H1 (cell line): ENCODE data around the gene EFHD1.

ENCODE experiments used
- CREB1 ChIP-seq: IDR thresholded peaks from 2 replicates; pipeline ENCODE4 v1.6.1; 2012; ENCODE audit warnings: inconsistent platforms
- EP300 ChIP-seq, 2 experiments: IDR thresholded peaks; 1 replicate in 1 of 2; 2 replicates in 1 of 2; pipeline ENCODE4 v1.6.1; 2011 to 2012; ENCODE audit warnings: low read depth in 2 of 2, low read length in 2 of 2, mild to moderate bottlenecking in 2 of 2, borderline replicate concordance in 1 of 2, inconsistent platforms in 1 of 2, moderate library complexity in 1 of 2
- EZH2 ChIP-seq: fragments of 200-600 bp; sonication (generic); IDR thresholded peaks from 2 replicates; pipeline ENCODE4 v1.7.1; 2012; ENCODE audit warnings: low read depth, mild to moderate bottlenecking, moderate library complexity, low read length, inconsistent platforms; ENCODE audit not compliant: severe bottlenecking
- JUND ChIP-seq: IDR thresholded peaks from 2 replicates; pipeline ENCODE4 v1.6.1; 2011; ENCODE audit warnings: mild to moderate bottlenecking, improper control_type of control experiment, low read length
- RBBP5 ChIP-seq: IDR thresholded peaks from 2 replicates; pipeline ENCODE4 v1.7.1; 2012; ENCODE audit warnings: low read depth, mild to moderate bottlenecking, inconsistent platforms, low read length, moderate library complexity, borderline replicate concordance
- SIN3A ChIP-seq, 2 experiments: IDR thresholded peaks in 1 of 2; conservative IDR thresholded peaks in 1 of 2; 2 replicates each; pipeline ENCODE4 v1.6.1; 2011 to 2012; ENCODE audit warnings: low read length in 2 of 2, improper control_type of control experiment in 1 of 2, low read depth in 1 of 2, mild to moderate bottlenecking in 1 of 2
- SP1 ChIP-seq: IDR thresholded peaks from 2 replicates; pipeline ENCODE4 v1.6.1; 2011; ENCODE audit warnings: low read depth, low read length
- TF ChIP-seq, protein P1 (sequence below), 3 experiments: IDR thresholded peaks; 1 replicate in 2 of 3; 2 replicates in 1 of 3; pipeline versions ENCODE4 v1.5.1 to v1.6.1; 2011; ENCODE audit warnings: low read length in 3 of 3, mild to moderate bottlenecking in 3 of 3, inconsistent platforms in 2 of 3, low read depth in 1 of 3, moderate library complexity in 1 of 3; ENCODE audit not compliant: insufficient read depth in 1 of 3; ENCODE audit errors: control extremely low read depth in 1 of 3

DNA sequence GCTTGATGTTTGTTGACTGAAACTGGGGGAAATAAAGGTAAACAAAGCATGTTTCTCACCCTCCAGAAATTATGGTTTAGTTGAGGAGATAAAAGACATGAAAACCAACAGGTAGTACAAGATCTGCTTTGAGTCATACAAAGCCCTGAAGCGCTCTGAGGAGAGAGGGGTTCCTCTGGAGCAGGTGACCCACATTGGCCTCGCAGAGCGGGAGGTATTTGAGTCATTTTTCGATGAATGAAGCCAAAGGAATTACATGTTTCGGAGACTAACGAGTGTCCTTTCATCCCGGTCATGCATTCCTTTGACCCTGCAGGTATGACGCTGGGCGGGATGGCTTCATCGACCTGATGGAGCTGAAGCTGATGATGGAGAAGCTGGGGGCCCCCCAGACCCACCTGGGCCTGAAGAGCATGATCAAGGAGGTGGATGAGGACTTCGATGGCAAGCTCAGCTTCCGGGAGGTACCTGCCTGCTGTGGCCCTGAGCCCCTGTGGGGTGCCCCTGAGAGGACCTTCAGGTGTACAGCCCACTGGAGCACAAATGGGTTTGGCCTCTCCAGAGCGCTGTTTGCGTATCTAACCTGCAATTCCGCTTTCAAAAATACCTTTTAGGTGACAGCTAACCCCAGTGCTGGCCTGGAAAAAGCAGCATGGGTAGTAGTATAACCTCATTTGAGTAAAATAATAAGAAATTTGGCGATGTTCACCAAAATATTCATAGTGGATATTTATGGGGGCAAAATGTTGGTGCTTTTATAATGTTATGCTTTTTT, 29.3 kb downstream of the EFHD1 start:
- TF ChIP-seq EP300 (IDR thresholded peaks at IDR 0.05; ENCODE audit: borderline replicate concordance in 1 of 2, low read depth in 2 of 2, low read length in 2 of 2) (no peak), EZH2 (no peak), SP1 (no peak), JUND (no peak), SIN3A (conservative IDR thresholded peaks at IDR 0.05 in 1 of 2, IDR thresholded peaks at IDR 0.05 in 1 of 2; ENCODE audit: low read depth in 1 of 2, low read length in 2 of 2) (no peak), CREB1 (no peak), RBBP5 (no peak)
- TF ChIP-seq, protein P1, sequence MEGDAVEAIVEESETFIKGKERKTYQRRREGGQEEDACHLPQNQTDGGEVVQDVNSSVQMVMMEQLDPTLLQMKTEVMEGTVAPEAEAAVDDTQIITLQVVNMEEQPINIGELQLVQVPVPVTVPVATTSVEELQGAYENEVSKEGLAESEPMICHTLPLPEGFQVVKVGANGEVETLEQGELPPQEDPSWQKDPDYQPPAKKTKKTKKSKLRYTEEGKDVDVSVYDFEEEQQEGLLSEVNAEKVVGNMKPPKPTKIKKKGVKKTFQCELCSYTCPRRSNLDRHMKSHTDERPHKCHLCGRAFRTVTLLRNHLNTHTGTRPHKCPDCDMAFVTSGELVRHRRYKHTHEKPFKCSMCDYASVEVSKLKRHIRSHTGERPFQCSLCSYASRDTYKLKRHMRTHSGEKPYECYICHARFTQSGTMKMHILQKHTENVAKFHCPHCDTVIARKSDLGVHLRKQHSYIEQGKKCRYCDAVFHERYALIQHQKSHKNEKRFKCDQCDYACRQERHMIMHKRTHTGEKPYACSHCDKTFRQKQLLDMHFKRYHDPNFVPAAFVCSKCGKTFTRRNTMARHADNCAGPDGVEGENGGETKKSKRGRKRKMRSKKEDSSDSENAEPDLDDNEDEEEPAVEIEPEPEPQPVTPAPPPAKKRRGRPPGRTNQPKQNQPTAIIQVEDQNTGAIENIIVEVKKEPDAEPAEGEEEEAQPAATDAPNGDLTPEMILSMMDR (IDR thresholded peaks at IDR 0.05; ENCODE audit: control extremely low read depth in 1 of 3, insufficient read depth in 1 of 3, low read depth in 1 of 3, low read length in 3 of 3) = no peak
